ENCODE measurements around the gene PPP3CB.

- TF ChIP-seq POLR2A (IDR thresholded peaks at IDR 0.05; ENCODE audit: low read length) (no peak), GATA1 (IDR thresholded peaks at IDR 0.05; ENCODE audit: low read depth, low read length) (no peak)
These were observed 47.4 kb downstream of the PPP3CB start for GRCh38 chr10:73448384-73448783.
